A673 (cell line): Measurements from ENCODE around the gene GSTM1.

Source experiments
- CTCF ChIP-seq: fragments of 300-800, 200-600 bp; sonication (generic); conservative IDR thresholded peaks from 2 replicates; pipeline ENCODE4 v1.5.1; 2017; ENCODE audit warnings: low read depth, mild to moderate bottlenecking, antibody characterized with exemption, low read length, moderate library complexity, mixed read lengths
- EZH2 ChIP-seq: fragments of 200-600 bp; sonication (generic); IDR thresholded peaks from 2 replicates; pipeline ENCODE4 v1.6.1; 2017; ENCODE audit warnings: borderline replicate concordance, low read depth, mild to moderate bottlenecking, mixed read lengths, antibody characterized with exemption, low read length; ENCODE audit not compliant: poor library complexity, severe bottlenecking

- no peak for TF ChIP-seq CTCF
- no peak for TF ChIP-seq EZH2
Observed at GRCh38 chr1:109689844-109690405, 2.3 kb downstream of the GSTM1 start.
